Measurements from ENCODE around the gene PLCB3. TPM values are rescaled to one million over a fixed set of nuclear protein-coding genes. Genes with fewer than 3 reads are reported as not detected.

Gene PLCB3
- total and polyA plus RNA-seq, 12 donors: 5.0 to 89.5 (median 41.2) TPM

DNA sequence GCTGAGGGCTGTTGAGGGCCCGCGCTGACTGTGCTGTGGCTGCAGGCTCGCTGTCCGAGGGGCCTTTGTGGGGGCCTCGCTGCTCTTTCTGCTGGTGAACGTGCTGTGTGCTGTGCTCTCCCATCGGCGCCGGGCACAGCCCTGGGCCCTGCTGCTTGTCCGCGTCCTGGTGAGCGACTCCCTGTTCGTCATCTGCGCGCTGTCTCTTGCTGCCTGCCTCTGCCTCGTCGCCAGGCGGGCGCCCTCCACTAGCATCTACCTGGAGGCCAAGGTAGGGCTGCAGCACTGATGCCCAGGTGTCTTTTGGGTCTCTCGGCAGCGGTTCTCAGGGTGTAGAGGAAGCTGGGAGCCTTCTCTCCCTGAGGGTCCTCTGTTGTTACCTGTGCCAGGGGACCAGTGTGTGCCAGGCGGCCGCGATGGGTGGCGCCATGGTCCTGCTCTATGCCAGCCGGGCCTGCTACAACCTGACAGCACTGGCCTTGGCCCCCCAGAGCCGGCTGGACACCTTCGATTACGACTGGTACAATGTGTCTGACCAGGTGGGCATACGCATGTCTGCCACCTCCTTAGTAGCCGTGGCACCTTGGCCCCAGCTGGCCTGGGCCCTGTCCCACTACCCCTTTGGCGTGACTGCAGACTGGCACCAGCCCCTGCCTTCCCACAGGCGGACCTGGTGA, 36.5 kb downstream of the PLCB3 start:
- no peak for TF ChIP-seq CTCF (IDR thresholded peaks at IDR 0.05)
- TF ChIP-seq POLR2A (IDR thresholded peaks at IDR 0.05): no peak
- intact Hi-C loops (cut with DNase I): no loop called here
- WGBS, 4 donors: 94 to 98% (median 94%) methylated on average over 20 to 33 of the region's 33 CpGs
- Histone ChIP-seq H3K4me3 (no peak overlapping the region), H3K36me3 (replicated peaks in 1 of 2) (no peaks in the 10 kb centered on the region), H3K9me3 (replicated peaks in 1 of 3) (no peaks in the 10 kb centered on the region), H3K27me3 (peaks cover 23% of the 10 kb centered on the region), H3K27ac (no peak overlapping the region), H3K4me1 (replicated peaks in 1 of 2) (peaks cover 15 to 29% of the 10 kb centered on the region in 2 donors)
- DNase-seq: no peak

- Histone ChIP-seq H3K27me3 (peaks cover 29% of the 10 kb centered on the region), H3K27ac (no peak overlapping the region), H3K4me1 (replicated peaks in 1 of 2) (peaks cover 14 to 26% of the 10 kb centered on the region in 2 donors), H3K36me3 (replicated peaks in 1 of 2) (no peaks in the 10 kb centered on the region), H3K9me3 (replicated peaks in 1 of 3) (no peaks in the 10 kb centered on the region), H3K4me3 (no peak overlapping the region)
- WGBS, 4 donors: 90 to 94% (median 90%) methylated on average over 4 to 9 of the region's 9 CpGs
- no peak for DNase-seq
- intact Hi-C loops (cut with DNase I): no loop called here
- TF ChIP-seq POLR2A (IDR thresholded peaks at IDR 0.05) (no peak), CTCF (IDR thresholded peaks at IDR 0.05) (no peak)
Observed at GRCh38 chr11:64288353-64288750, 37.0 kb downstream of the PLCB3 start.

- H3K9me3 ChIP-seq (replicated peaks in 1 of 3): no peaks in the 10 kb centered on the region
- peaks cover 30% of the 10 kb centered on the region for H3K27me3 ChIP-seq
- intact Hi-C loops (cut with DNase I): no loop called here
- no peaks in the 10 kb centered on the region for H3K36me3 ChIP-seq (replicated peaks in 1 of 2)
- H3K4me1 ChIP-seq (replicated peaks in 1 of 2): peaks cover 7 to 18% of the 10 kb centered on the region in 2 donors
- H3K27ac ChIP-seq: no peak overlapping the region
- no peak overlapping the region for H3K4me3 ChIP-seq
- peak in 1 of 7 donors; percentile 19 for DNase-seq
- TF ChIP-seq POLR2A (IDR thresholded peaks at IDR 0.05) (no peak), CTCF (IDR thresholded peaks at IDR 0.05) (no peak)
- 89 to 96% (median 91%) methylated on average over 8 to 13 of the region's 13 CpGs for WGBS, 4 donors
Observed at GRCh38 chr11:64289002-64289564, 37.8 kb downstream of the PLCB3 start.

- intact Hi-C loops (cut with DNase I): loop anchor here in 1 of 2 donors (10.0 kb wide), 1 partner anchor 286 kb away; no protein-coding TSS in a partner anchor
- H3K4me1 ChIP-seq (replicated peaks in 1 of 2): peaks cover 6 to 18% of the 10 kb centered on the region in 2 donors
- 48 to 69% (median 60%) methylated on average over 3 to 10 of the region's 10 CpGs for WGBS, 4 donors
- no peak overlapping the region for H3K4me3 ChIP-seq
- H3K27ac ChIP-seq: no peak overlapping the region
- no peak for DNase-seq
- H3K27me3 ChIP-seq: peaks cover 30% of the 10 kb centered on the region
- H3K36me3 ChIP-seq (replicated peaks in 1 of 2): no peaks in the 10 kb centered on the region
- TF ChIP-seq CTCF (IDR thresholded peaks at IDR 0.05) (no peak), POLR2A (IDR thresholded peaks at IDR 0.05) (no peak)
- H3K9me3 ChIP-seq (replicated peaks in 1 of 3): no peaks in the 10 kb centered on the region
Observed at GRCh38 chr11:64290352-64291261, 39.3 kb downstream of the PLCB3 start.
